Cardiac muscle cell (in vitro differentiated cells and primary cell): ENCODE measurements around the gene PSME3. TPM values are rescaled to one million over a fixed set of nuclear protein-coding genes. Genes with fewer than 3 reads are reported as not detected.
"Not testable (repeated sequence)": the region's sequence is repeated elsewhere in the genome, so short reads cannot be mapped to it uniquely, and the experiment has no call there.

ENCODE experiments used
- DNase-seq, 2 donors: peaks; one replicate each; pipeline versions ENCODE4 v3.0.0 to v3.0.0-alpha.2; 2010 to 2017; ENCODE audit warnings: low read depth in 1 of 2, low spot score in 1 of 2
- H3K27ac ChIP-seq: fragments of 200-600 bp; sonication (generic); 2 replicates; pipeline ENCODE4 v1.5.1; 2016
- H3K27me3 ChIP-seq: fragments of 200-600 bp; sonication (generic); 2 replicates; pipeline ENCODE4 v1.6.0; 2016; ENCODE audit warnings: control low read depth
- H3K36me3 ChIP-seq: fragments of 200-600 bp; sonication (generic); 2 replicates; pipeline ENCODE4 v1.5.1; 2016; ENCODE audit warnings: control low read depth
- H3K4me1 ChIP-seq: fragments of 200-600 bp; sonication (generic); 2 replicates; pipeline ENCODE4 v1.8.1; 2017; ENCODE audit warnings: low read depth, mild to moderate bottlenecking, mixed run types
- H3K4me3 ChIP-seq: fragments of 200-600 bp; sonication (generic); 2 replicates; pipeline ENCODE4 v1.5.1; 2016; ENCODE audit warnings: mild to moderate bottlenecking
- H3K9me3 ChIP-seq: fragments of 200-600 bp; sonication (generic); 2 replicates; pipeline ENCODE4 v1.5.1; 2017; ENCODE audit warnings: low read depth, mild to moderate bottlenecking, control low read depth
- CTCF ChIP-seq: IDR thresholded peaks from 2 replicates; pipeline ENCODE4 v1.5.1; 2012; ENCODE audit warnings: low read depth, mild to moderate bottlenecking, low read length
- polyA plus RNA-seq: library from polyadenylated mRNA; unstranded; fragments of >200 nt; fragmentation: Nextera tagmentation; extraction: Ambion mirVana; gene quantifications from 2 replicates; pipeline ENCODE4 v1.2.1, GENCODE V29; 2016
- total RNA-seq: library from RNA; depleted of rRNA; stranded (reverse); fragments of >200 nt; gene quantifications from 2 replicates; pipeline ENCODE4 v1.2.3, GENCODE V29; 2016

Gene PSME3
- total and polyA plus RNA-seq, 2 experiments from 2014 or later, result 59.4 to 104 TPM

- Histone ChIP-seq H3K9me3 (no peaks in the 10 kb centered on the region), H3K27me3 (no peaks in the 10 kb centered on the region), H3K4me3 (no peak overlapping the region), H3K27ac (no peak overlapping the region), H3K36me3 (no peaks in the 10 kb centered on the region), H3K4me1 (no peaks in the 10 kb centered on the region)
- DNase-seq, result no peak
- no peak for TF ChIP-seq CTCF
Observed at GRCh38 chr17:42871647-42872046, 38.5 kb downstream of the PSME3 start.

GRCh38 chr17:42872251-42872965 is 39.2 kb downstream of the PSME3 start:
- no peak for DNase-seq
- Histone ChIP-seq H3K4me1 (no peaks in the 10 kb centered on the region), H3K9me3 (no peaks in the 10 kb centered on the region), H3K27me3 (no peaks in the 10 kb centered on the region), H3K27ac (no peak overlapping the region), H3K36me3 (no peaks in the 10 kb centered on the region), H3K4me3 (no peak overlapping the region)
- no peak for TF ChIP-seq CTCF

GRCh38 chr17:42873315-42873714 is 40.1 kb downstream of the PSME3 start:
- Histone ChIP-seq H3K9me3 (no peaks in the 10 kb centered on the region), H3K4me1 (no peaks in the 10 kb centered on the region), H3K36me3 (no peaks in the 10 kb centered on the region), H3K27ac (no peak overlapping the region), H3K4me3 (no peak overlapping the region), H3K27me3 (no peaks in the 10 kb centered on the region)
- DNase-seq, result no peak
- no peak for TF ChIP-seq CTCF

DNA sequence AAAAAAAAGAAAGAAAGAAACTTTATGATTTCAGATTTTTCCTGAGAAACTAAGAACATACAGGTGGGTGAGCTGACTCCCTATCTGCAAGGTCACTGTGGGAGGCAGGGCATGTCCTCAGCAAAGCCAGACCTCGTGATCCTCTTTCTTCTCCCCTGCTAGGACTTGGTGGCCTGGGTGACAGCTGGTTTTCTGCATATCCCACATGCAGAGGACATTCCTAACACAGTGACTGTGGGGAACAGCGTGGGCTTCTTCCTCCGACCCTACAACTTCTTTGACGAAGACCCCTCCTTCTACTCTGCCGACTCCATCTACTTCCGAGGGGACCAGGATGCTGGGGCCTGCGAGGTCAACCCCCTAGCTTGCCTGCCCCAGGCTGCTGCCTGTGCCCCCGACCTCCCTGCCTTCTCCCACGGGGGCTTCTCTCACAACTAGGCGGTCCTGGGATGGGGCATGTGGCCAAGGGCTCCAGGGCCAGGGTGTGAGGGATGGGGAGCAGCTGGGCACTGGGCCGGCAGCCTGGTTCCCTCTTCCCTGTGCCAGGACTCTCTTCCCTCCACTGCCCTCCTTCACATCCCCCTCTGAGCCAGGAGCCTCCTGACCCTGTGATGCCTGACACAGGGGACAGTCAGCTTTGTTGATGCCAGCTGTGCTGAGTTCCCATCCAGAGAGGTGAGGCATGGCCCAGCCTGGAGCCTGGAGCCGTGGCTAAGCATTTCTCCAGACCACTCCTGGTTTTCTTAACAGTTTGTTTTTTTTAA is 40.9 kb downstream of the PSME3 start:
- H3K4me3 ChIP-seq, H3K36me3 ChIP-seq, H3K9me3 ChIP-seq, H3K4me1 ChIP-seq, H3K27me3 ChIP-seq, DNase-seq, H3K27ac ChIP-seq: not testable (repeated sequence)

DNA sequence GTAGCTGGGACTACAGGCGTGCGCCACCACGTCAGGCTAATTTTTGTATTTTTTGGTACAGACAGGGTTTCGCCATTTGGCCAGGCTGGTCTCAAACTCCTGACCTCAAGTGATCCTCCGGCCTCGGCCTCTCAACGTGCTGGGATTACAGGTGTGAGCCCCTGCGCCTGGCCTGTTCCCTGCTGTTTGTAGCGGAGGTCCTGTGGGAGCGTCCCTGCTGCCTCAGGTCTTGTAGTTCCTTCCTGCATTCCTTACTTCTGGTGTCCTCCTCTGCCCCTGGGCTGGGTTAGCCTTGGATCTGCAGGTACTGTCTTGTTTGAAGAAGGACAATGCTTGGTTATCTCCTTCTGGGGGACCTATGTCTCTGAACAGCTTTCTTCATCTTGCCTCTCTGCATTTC is 43.8 kb downstream of the PSME3 start:
- Histone ChIP-seq H3K36me3 (no peaks in the 10 kb centered on the region), H3K9me3 (no peaks in the 10 kb centered on the region), H3K27ac (no peak overlapping the region), H3K4me1 (no peaks in the 10 kb centered on the region), H3K4me3 (no peak overlapping the region), H3K27me3 (no peaks in the 10 kb centered on the region)
- no peak for TF ChIP-seq CTCF
- no peak for DNase-seq
